Measurements from ENCODE around the gene AMPH. TPM values are rescaled to one million over a fixed set of nuclear protein-coding genes. Genes with fewer than 3 reads are reported as not detected.
A peak's percentile ranks its signal among the peaks of the same experiment; 100 is the strongest.

AMPH gene
- total RNA-seq, 1 experiment from 2014 or later: 9.0 TPM

DNA sequence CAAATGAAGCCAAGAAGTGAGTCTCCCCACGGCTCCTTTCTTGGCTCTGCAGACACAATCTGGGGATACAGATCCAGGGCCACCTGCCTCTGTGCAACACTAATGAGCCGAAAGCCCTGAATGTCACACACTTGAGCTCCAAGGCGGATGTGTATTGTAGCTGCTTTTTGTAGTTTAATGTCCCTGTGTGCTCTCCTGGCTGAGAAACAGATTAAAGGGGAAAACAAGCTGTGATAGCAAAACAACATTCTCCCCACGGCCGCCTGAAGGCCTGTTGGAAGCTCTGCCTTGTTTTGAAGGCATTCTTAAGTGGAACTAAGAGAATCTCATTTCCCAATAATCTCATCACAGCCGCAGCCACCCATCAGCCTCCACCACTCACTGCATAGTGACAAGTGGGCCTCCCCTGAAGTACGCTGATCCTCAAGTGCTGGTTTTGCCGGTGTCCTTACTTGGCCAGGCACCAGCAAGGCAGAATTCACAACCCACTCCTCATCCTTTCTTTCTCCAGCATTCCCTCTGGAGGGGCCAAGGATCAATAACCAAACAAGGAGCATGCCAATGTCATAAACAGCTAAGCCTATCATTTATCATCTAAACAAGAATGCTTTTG lies 44.4 kb upstream of the AMPH start:
- ChIA-PET POLR2A (no interaction called here), CTCF (no interaction called here)
- no peaks in the 10 kb centered on the region for H3K9me3 Mint-ChIP-seq
- H3K27me3 Mint-ChIP-seq (ENCODE audit: low read depth): no peaks in the 10 kb centered on the region
- no peak for TF ChIP-seq ZBTB21 (CRISPR knock-in tag; IDR thresholded peaks at IDR 0.05; ENCODE audit: borderline replicate concordance)
- no peak for TF ChIP-seq SP1 (CRISPR knock-in tag; conservative IDR thresholded peaks at IDR 0.05)
- TF ChIP-seq, protein P1, sequence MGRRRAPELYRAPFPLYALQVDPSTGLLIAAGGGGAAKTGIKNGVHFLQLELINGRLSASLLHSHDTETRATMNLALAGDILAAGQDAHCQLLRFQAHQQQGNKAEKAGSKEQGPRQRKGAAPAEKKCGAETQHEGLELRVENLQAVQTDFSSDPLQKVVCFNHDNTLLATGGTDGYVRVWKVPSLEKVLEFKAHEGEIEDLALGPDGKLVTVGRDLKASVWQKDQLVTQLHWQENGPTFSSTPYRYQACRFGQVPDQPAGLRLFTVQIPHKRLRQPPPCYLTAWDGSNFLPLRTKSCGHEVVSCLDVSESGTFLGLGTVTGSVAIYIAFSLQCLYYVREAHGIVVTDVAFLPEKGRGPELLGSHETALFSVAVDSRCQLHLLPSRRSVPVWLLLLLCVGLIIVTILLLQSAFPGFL (CRISPR knock-in tag; IDR thresholded peaks at IDR 0.05; ENCODE audit: borderline replicate concordance): no peak
- TF ChIP-seq, protein P2, sequence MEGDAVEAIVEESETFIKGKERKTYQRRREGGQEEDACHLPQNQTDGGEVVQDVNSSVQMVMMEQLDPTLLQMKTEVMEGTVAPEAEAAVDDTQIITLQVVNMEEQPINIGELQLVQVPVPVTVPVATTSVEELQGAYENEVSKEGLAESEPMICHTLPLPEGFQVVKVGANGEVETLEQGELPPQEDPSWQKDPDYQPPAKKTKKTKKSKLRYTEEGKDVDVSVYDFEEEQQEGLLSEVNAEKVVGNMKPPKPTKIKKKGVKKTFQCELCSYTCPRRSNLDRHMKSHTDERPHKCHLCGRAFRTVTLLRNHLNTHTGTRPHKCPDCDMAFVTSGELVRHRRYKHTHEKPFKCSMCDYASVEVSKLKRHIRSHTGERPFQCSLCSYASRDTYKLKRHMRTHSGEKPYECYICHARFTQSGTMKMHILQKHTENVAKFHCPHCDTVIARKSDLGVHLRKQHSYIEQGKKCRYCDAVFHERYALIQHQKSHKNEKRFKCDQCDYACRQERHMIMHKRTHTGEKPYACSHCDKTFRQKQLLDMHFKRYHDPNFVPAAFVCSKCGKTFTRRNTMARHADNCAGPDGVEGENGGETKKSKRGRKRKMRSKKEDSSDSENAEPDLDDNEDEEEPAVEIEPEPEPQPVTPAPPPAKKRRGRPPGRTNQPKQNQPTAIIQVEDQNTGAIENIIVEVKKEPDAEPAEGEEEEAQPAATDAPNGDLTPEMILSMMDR (IDR thresholded peaks at IDR 0.05): no peak
- TF ChIP-seq, protein P3, sequence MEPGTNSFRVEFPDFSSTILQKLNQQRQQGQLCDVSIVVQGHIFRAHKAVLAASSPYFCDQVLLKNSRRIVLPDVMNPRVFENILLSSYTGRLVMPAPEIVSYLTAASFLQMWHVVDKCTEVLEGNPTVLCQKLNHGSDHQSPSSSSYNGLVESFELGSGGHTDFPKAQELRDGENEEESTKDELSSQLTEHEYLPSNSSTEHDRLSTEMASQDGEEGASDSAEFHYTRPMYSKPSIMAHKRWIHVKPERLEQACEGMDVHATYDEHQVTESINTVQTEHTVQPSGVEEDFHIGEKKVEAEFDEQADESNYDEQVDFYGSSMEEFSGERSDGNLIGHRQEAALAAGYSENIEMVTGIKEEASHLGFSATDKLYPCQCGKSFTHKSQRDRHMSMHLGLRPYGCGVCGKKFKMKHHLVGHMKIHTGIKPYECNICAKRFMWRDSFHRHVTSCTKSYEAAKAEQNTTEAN (CRISPR knock-in tag; IDR thresholded peaks at IDR 0.05): no peak
- TF ChIP-seq, protein P4, sequence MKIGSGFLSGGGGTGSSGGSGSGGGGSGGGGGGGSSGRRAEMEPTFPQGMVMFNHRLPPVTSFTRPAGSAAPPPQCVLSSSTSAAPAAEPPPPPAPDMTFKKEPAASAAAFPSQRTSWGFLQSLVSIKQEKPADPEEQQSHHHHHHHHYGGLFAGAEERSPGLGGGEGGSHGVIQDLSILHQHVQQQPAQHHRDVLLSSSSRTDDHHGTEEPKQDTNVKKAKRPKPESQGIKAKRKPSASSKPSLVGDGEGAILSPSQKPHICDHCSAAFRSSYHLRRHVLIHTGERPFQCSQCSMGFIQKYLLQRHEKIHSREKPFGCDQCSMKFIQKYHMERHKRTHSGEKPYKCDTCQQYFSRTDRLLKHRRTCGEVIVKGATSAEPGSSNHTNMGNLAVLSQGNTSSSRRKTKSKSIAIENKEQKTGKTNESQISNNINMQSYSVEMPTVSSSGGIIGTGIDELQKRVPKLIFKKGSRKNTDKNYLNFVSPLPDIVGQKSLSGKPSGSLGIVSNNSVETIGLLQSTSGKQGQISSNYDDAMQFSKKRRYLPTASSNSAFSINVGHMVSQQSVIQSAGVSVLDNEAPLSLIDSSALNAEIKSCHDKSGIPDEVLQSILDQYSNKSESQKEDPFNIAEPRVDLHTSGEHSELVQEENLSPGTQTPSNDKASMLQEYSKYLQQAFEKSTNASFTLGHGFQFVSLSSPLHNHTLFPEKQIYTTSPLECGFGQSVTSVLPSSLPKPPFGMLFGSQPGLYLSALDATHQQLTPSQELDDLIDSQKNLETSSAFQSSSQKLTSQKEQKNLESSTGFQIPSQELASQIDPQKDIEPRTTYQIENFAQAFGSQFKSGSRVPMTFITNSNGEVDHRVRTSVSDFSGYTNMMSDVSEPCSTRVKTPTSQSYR (CRISPR knock-in tag; IDR thresholded peaks at IDR 0.05): no peak
- no peak for TF ChIP-seq SMAD4 (CRISPR knock-in tag; IDR thresholded peaks at IDR 0.05)
- TF ChIP-seq, protein P5, sequence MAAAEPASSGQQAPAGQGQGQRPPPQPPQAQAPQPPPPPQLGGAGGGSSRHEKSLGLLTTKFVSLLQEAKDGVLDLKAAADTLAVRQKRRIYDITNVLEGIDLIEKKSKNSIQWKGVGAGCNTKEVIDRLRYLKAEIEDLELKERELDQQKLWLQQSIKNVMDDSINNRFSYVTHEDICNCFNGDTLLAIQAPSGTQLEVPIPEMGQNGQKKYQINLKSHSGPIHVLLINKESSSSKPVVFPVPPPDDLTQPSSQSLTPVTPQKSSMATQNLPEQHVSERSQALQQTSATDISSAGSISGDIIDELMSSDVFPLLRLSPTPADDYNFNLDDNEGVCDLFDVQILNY (CRISPR knock-in tag; IDR thresholded peaks at IDR 0.05): no peak
- no peak for TF ChIP-seq OVOL2 (CRISPR knock-in tag; IDR thresholded peaks at IDR 0.05; ENCODE audit: borderline replicate concordance)
- TF ChIP-seq, protein P6, sequence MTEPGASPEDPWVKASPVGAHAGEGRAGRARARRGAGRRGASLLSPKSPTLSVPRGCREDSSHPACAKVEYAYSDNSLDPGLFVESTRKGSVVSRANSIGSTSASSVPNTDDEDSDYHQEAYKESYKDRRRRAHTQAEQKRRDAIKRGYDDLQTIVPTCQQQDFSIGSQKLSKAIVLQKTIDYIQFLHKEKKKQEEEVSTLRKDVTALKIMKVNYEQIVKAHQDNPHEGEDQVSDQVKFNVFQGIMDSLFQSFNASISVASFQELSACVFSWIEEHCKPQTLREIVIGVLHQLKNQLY (CRISPR knock-in tag; IDR thresholded peaks at IDR 0.05): no peak
- TF ChIP-seq TEAD1 (CRISPR knock-in tag; IDR thresholded peaks at IDR 0.05): no peak
- no peak for TF ChIP-seq GRHL2 (CRISPR knock-in tag; IDR thresholded peaks at IDR 0.05; ENCODE audit: insufficient replicate concordance, severe bottlenecking)
- TF ChIP-seq, protein P7, sequence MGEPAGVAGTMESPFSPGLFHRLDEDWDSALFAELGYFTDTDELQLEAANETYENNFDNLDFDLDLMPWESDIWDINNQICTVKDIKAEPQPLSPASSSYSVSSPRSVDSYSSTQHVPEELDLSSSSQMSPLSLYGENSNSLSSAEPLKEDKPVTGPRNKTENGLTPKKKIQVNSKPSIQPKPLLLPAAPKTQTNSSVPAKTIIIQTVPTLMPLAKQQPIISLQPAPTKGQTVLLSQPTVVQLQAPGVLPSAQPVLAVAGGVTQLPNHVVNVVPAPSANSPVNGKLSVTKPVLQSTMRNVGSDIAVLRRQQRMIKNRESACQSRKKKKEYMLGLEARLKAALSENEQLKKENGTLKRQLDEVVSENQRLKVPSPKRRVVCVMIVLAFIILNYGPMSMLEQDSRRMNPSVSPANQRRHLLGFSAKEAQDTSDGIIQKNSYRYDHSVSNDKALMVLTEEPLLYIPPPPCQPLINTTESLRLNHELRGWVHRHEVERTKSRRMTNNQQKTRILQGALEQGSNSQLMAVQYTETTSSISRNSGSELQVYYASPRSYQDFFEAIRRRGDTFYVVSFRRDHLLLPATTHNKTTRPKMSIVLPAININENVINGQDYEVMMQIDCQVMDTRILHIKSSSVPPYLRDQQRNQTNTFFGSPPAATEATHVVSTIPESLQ (CRISPR knock-in tag; IDR thresholded peaks at IDR 0.05): no peak
- TF ChIP-seq HMGA2 (CRISPR knock-in tag; IDR thresholded peaks at IDR 0.05): no peak
- no peak for TF ChIP-seq GTF2I (CRISPR knock-in tag; conservative IDR thresholded peaks at IDR 0.05)
- no peak for TF ChIP-seq ZNF423 (CRISPR knock-in tag; IDR thresholded peaks at IDR 0.05)
- no peak for TF ChIP-seq ATF1 (CRISPR knock-in tag; IDR thresholded peaks at IDR 0.05)
- TF ChIP-seq ZNF138 (CRISPR knock-in tag; conservative IDR thresholded peaks at IDR 0.05): no peak
- TF ChIP-seq ZNF416 (CRISPR knock-in tag; IDR thresholded peaks at IDR 0.05): no peak
- TF ChIP-seq, protein P8, sequence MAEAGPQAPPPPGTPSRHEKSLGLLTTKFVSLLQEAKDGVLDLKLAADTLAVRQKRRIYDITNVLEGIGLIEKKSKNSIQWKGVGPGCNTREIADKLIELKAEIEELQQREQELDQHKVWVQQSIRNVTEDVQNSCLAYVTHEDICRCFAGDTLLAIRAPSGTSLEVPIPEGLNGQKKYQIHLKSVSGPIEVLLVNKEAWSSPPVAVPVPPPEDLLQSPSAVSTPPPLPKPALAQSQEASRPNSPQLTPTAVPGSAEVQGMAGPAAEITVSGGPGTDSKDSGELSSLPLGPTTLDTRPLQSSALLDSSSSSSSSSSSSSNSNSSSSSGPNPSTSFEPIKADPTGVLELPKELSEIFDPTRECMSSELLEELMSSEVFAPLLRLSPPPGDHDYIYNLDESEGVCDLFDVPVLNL (CRISPR knock-in tag; IDR thresholded peaks at IDR 0.05; ENCODE audit: borderline replicate concordance, low read depth): no peak
- H3K27ac Mint-ChIP-seq: 0 out of 2 replicates have a peak overlapping the region, but pooled peaks have one; percentile 40
- ATAC-seq (peak; percentile 81), DNase-seq (ENCODE audit: low spot score) (no peak)
- H3K36me3 Mint-ChIP-seq: no peaks in the 10 kb centered on the region
- peaks cover 4% of the 10 kb centered on the region for H3K4me1 Mint-ChIP-seq
- H3K4me3 Mint-ChIP-seq: no peak overlapping the region
